GM18519 (cell line): ENCODE results near the gene PARPBP.
"Not testable (repeated sequence)": the region's sequence is repeated elsewhere in the genome, so short reads cannot be mapped to it uniquely, and the experiment has no call there.

Source experiments
- ATAC-seq: cut with Tn5 transposase; IDR thresholded peaks from one replicate; pipeline ENCODE4 v1.9.1; 2021; ENCODE audit warnings: mild to moderate bottlenecking, moderate library complexity; ENCODE audit not compliant: unreplicated experiment, low FRiP score

The PARPBP gene

GRCh38 chr12:102119674-102120563 lies at the start of gene PARPBP, which contains the start of gene NUP37:
Gene PARPBP, plus strand, starts transcription at chr12:102120183. Its CDS starts 3,706 bp downstream, at chr12:102123889.
Gene NUP37, minus strand, starts transcription at chr12:102120114. Its CDS starts 1,596 bp downstream, at chr12:102118518.
- peak; percentile 90 for ATAC-seq

GRCh38 chr12:102072092-102072491 lies 47.9 kb upstream of the PARPBP start:
- ATAC-seq, result not testable (repeated sequence)

GRCh38 chr12:102080842-102081241 lies 39.1 kb upstream of the PARPBP start:
- ATAC-seq, result no peak

GRCh38 chr12:102089228-102089835 lies 30.7 kb upstream of the PARPBP start:
- not testable (repeated sequence) for ATAC-seq

- ATAC-seq, result no peak
Measured at GRCh38 chr12:102093319-102093718, 26.7 kb upstream of the PARPBP start.

- peak; percentile 53 for ATAC-seq
Measured at GRCh38 chr12:102095677-102096263, 24.2 kb upstream of the PARPBP start.

GRCh38 chr12:102096855-102097254 lies 23.1 kb upstream of the PARPBP start:
- no peak for ATAC-seq

- no peak for ATAC-seq
Measured at GRCh38 chr12:102106905-102107304, 13.1 kb upstream of the PARPBP start.

GRCh38 chr12:102107970-102108369 lies 12.0 kb upstream of the PARPBP start:
- no peak for ATAC-seq

- no peak for ATAC-seq
Measured at GRCh38 chr12:102110782-102111181, 9.2 kb upstream of the PARPBP start.

- no peak for ATAC-seq
Measured at GRCh38 chr12:102114212-102114611, 5.8 kb upstream of the PARPBP start.

- ATAC-seq, result no peak
Measured at GRCh38 chr12:102116392-102116791, 3.6 kb upstream of the PARPBP start.

- no peak for ATAC-seq
Measured at GRCh38 chr12:102118874-102119273, 1.1 kb upstream of the PARPBP start.

GRCh38 chr12:102120564-102120873 lies 536 bp downstream of the PARPBP start:
- ATAC-seq, result no peak

GRCh38 chr12:102120886-102121285 lies 903 bp downstream of the PARPBP start:
- no peak for ATAC-seq

- not testable (repeated sequence) for ATAC-seq
Measured at GRCh38 chr12:102121328-102121727, 1.3 kb downstream of the PARPBP start.

GRCh38 chr12:102130720-102131119 lies 10.7 kb downstream of the PARPBP start:
- ATAC-seq, result not testable (repeated sequence)

- ATAC-seq, result not testable (repeated sequence)
Measured at GRCh38 chr12:102131442-102131841, 11.5 kb downstream of the PARPBP start.

GRCh38 chr12:102137619-102138018 lies 17.6 kb downstream of the PARPBP start:
- not testable (repeated sequence) for ATAC-seq

- not testable (repeated sequence) for ATAC-seq
Measured at GRCh38 chr12:102142866-102143373, 22.9 kb downstream of the PARPBP start.

GRCh38 chr12:102144221-102144620 lies 24.2 kb downstream of the PARPBP start:
- ATAC-seq, result no peak
